Kidney (tissue), 14 donors: ENCODE data around the gene ZNF618. TPM values are rescaled to one million over a fixed set of nuclear protein-coding genes. Genes with fewer than 3 reads are reported as not detected.
"Not testable (repeated sequence)": the region's sequence is repeated elsewhere in the genome, so short reads cannot be mapped to it uniquely, and the experiment has no call there.

ENCODE experiments used
- DNase-seq, 5 donors: peaks; one replicate each; pipeline ENCODE4 v3.0.0-alpha.2; 2013 to 2020
- FAIRE-seq: peaks from 2 replicates; lab custom pipeline; 2012; peaks lifted over from hg19 to GRCh38; lab: Jason Lieb, UNC
- H3K27ac ChIP-seq, 2 donors: one replicate each; pipeline ENCODE4 v1.7.0; 2013; ENCODE audit warnings: low read depth in 2 of 2, low read length in 2 of 2, inconsistent platforms in 1 of 2
- H3K27me3 ChIP-seq: one replicate; pipeline ENCODE4 v1.7.1; 2013; ENCODE audit warnings: low read length, inconsistent platforms; ENCODE audit not compliant: control insufficient read depth, insufficient read depth
- H3K36me3 ChIP-seq, 3 donors: one replicate each; pipeline versions ENCODE4 v1.7.0 to v1.7.1; 2013; ENCODE audit warnings: low read length in 3 of 3, control low read depth in 1 of 3, inconsistent platforms in 1 of 3; ENCODE audit not compliant: insufficient read depth in 3 of 3, control insufficient read depth in 2 of 3
- H3K4me1 ChIP-seq, 3 donors: one replicate each; pipeline versions ENCODE4 v1.7.0 to v1.7.1; 2013; ENCODE audit warnings: low read length in 3 of 3, inconsistent platforms in 1 of 3, low read depth in 1 of 3; ENCODE audit not compliant: control insufficient read depth in 2 of 3, insufficient read depth in 2 of 3
- H3K4me3 ChIP-seq, 3 donors: one replicate each; pipeline versions ENCODE4 v1.7.0 to v1.8.1; 2013; ENCODE audit warnings: low read length in 3 of 3, control low read depth in 1 of 3, inconsistent platforms in 1 of 3
- H3K9ac ChIP-seq, 3 donors: one replicate each; pipeline versions ENCODE4 v1.7.0 to v1.7.1; 2013; ENCODE audit warnings: low read length in 3 of 3, control low read depth in 1 of 3, inconsistent platforms in 1 of 3
- H3K9me3 ChIP-seq, 3 donors: one replicate each; pipeline versions ENCODE4 v1.7.0 to v1.7.1; 2013; ENCODE audit warnings: low read length in 3 of 3, control low read depth in 1 of 3, inconsistent platforms in 1 of 3; ENCODE audit not compliant: control insufficient read depth in 2 of 3, insufficient read depth in 1 of 3
- CTCF ChIP-seq: IDR thresholded peaks from 3 replicates; pipeline ENCODE4 v1.5.1; 2012; ENCODE audit warnings: mild to moderate bottlenecking, moderate library complexity, borderline replicate concordance; ENCODE audit not compliant: insufficient read depth; ENCODE audit errors: extremely low read depth
- intact Hi-C: fragments of 100-400 bp; cut with DNase I; formaldehyde crosslinking; loops from one replicate; pipeline ENCODE4 v1.11.1; 2022
- polyA plus RNA-seq: library from polyadenylated mRNA; stranded (reverse); fragments of 350-450 nt; fragmentation: Illumina TruSeq; extraction: RNeasy Lipid Tissue Mini Kit (QIAGEN cat#74804); gene quantifications from one replicate; pipeline ENCODE4 v1.2.3, GENCODE V29; 2014; ENCODE audit warnings: low read depth, low replicate concordance; ENCODE audit not compliant: insufficient read depth
- total RNA-seq: library from RNA; stranded (reverse); fragmentation: NEBNext Ultra II Directional; extraction: Animal tissue kit (Norgen Biotek cat#: 25700); gene quantifications from one replicate; pipeline ENCODE4 v1.2.1, GENCODE V29; 2021
- donor health status: control.
- donor health status: control.
- donor health status: control.
- donor health status: control.
- donor health status: control.
- donor health status: DM: yes; HTN: yes; CAD: no.
- donor health status: Normal renal cell carcinoma (clear cell type).

ZNF618 gene
- total and polyA plus RNA-seq, 2 donors from 2014 or later: 5.6 to 31.9 TPM

DNA sequence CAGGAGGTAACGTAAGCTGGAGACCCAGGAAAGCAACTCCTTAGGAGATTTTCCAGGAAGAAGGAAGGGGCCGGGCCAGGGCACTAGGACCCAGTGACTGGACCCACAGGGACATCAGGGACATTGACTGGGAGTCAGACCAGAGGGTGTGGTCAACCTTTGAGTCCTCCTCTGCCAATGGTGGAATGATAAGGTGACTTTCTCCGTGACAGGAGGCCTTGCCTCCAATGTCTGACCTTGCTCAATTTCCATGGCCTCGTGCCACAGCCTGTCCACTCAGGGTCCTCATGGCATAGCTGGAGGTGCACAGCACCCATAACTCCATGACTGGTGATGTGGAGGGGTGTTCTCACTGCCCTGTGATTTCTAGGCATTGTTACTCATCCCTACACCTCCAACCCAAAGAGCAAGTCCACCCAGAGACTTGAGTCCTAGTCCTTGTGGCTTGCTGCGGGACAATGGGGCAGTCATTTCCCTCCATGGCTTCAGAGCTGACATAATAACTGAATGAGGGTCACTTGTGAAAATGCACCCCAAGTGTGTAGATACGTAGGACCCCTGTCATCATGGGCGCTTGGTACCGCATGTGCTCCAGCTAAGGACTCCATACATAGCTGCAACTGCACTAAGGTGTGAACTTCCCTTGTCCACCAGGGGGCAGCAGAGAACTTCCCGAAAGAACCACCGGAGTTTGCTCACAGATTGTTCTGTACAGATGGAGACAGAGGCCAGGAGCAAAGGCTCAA is 206.1 kb downstream of the ZNF618 start:
- no peaks in the 10 kb centered on the region for H3K36me3 ChIP-seq
- peak overlapping the region; percentile 81 to 82 for H3K27ac ChIP-seq
- peak; percentile 88 for TF ChIP-seq CTCF
- H3K4me1 ChIP-seq: peaks cover 0 to 30% (median 24%) of the 10 kb centered on the region in 3 donors
- DNase-seq: peak; percentile 90 to 97 (median 94)
- FAIRE-seq: peak; percentile 66
- H3K9ac ChIP-seq: no peak overlapping the region
- H3K27me3 ChIP-seq: no peaks in the 10 kb centered on the region
- H3K4me3 ChIP-seq: no peak overlapping the region
- no peaks in the 10 kb centered on the region for H3K9me3 ChIP-seq
- intact Hi-C loops: loop anchor here (10.0 kb wide), 1 partner anchor 213 kb away; no protein-coding TSS in a partner anchor

- H3K4me3 ChIP-seq, FAIRE-seq, H3K27me3 ChIP-seq, H3K9ac ChIP-seq, DNase-seq, H3K9me3 ChIP-seq, H3K36me3 ChIP-seq, H3K27ac ChIP-seq: not testable (repeated sequence)
- H3K4me1 ChIP-seq: peaks cover 0 to 30% (median 24%) of the 10 kb centered on the region in 3 donors
- intact Hi-C loops: loop anchor here (10.0 kb wide), 1 partner anchor 212 kb away; no protein-coding TSS in a partner anchor
These were observed 206.8 kb downstream of the ZNF618 start for GRCh38 chr9:114082763-114083412.

DNA sequence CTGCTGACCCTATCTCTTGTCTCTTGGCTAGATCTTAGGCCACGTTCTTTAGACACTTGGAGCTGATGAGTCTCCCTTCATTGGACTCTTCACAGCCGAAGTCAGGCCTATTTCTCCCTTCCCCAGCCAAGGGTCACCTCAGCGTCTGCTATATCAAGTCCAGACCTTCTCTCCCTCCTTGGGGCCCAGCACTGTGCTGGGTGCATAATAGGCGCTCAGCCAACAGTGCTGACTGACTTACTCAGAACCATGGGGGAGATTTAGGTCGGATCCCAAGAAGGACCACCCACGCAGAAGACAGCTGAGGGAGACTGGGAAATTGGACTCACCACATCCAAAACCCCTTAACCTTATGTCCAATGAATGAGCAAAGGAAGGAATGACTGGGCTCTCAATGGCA is 207.6 kb downstream of the ZNF618 start:
- TF ChIP-seq CTCF: no peak
- FAIRE-seq: no peak

More for the DNA sequence above, 207.6 kb downstream of the ZNF618 start:
- intact Hi-C loops: loop anchor here (10.0 kb wide), 1 partner anchor 211 kb away; no protein-coding TSS in a partner anchor
- Histone ChIP-seq H3K27ac (no peak overlapping the region), H3K27me3 (no peaks in the 10 kb centered on the region), H3K4me1 (peaks cover 0 to 27% (median 20%) of the 10 kb centered on the region in 3 donors), H3K9me3 (no peaks in the 10 kb centered on the region), H3K36me3 (no peaks in the 10 kb centered on the region), H3K9ac (no peak overlapping the region), H3K4me3 (no peak overlapping the region)
- DNase-seq: peak in 1 of 5 donors; percentile 6
